Vagina (tissue), 2 donors: Measurements from ENCODE around the gene PTPRK. TPM values are rescaled to one million over a fixed set of nuclear protein-coding genes. Genes with fewer than 3 reads are reported as not detected.

ENCODE experiments used
- DNase-seq, 2 donors: peaks; one replicate each; pipeline ENCODE4 v3.0.0-alpha.2; 2017; ENCODE audit errors: extremely low spot score in 2 of 2
- H3K27ac ChIP-seq: fragments of 200-600 bp; sonication (generic); one replicate; pipeline ENCODE4 v1.5.1; 2019
- H3K27me3 ChIP-seq: fragments of 200-600 bp; sonication (generic); one replicate; pipeline ENCODE4 v1.5.1; 2019
- H3K36me3 ChIP-seq, 2 donors: fragments of 200-600 bp; sonication (generic); one replicate each; pipeline ENCODE4 v1.5.1; 2017 to 2019
- H3K4me1 ChIP-seq: fragments of 200-600 bp; sonication (generic); one replicate; pipeline ENCODE4 v1.5.1; 2019
- H3K4me3 ChIP-seq, 2 donors: fragments of 200-600 bp; sonication (generic); 1 replicate in 1 of 2; 2 replicates in 1 of 2; pipeline ENCODE4 v1.5.1; 2016 to 2019
- H3K9me3 ChIP-seq: fragments of 200-600 bp; sonication (generic); one replicate; pipeline ENCODE4 v1.5.1; 2019
- POLR2A ChIP-seq, 2 donors: fragments of 450-650 bp; IDR thresholded peaks; one replicate each; pipeline ENCODE4 v1.6.1; 2017; ENCODE audit warnings: antibody characterized with exemption in 2 of 2, mild to moderate bottlenecking in 2 of 2, moderate library complexity in 2 of 2
- POLR2AphosphoS5 ChIP-seq, 2 donors: sonication (generic); formaldehyde crosslinking; IDR thresholded peaks; one replicate each; pipeline ENCODE4 v1.9.0; 2017; ENCODE audit warnings: antibody characterized with exemption in 2 of 2, mild to moderate bottlenecking in 2 of 2, low read depth in 1 of 2; ENCODE audit not compliant: insufficient read depth in 1 of 2
- intact Hi-C: fragments of 100-400 bp; cut with DNase I; formaldehyde crosslinking; loops from one replicate; pipeline ENCODE4 v1.15.1; 2023
- total RNA-seq: library from RNA; depleted of rRNA; stranded (reverse); fragments of >200 nt; gene quantifications from one replicate; pipeline ENCODE4 v1.2.3, GENCODE V29; 2016
- TF ChIP-seq, protein P1 (sequence below), 3 experiments: fragments of 450-650 bp in 2 of 3; fragments of 200-600 bp in 1 of 3; sonication (generic) in 1 of 3; IDR thresholded peaks; one replicate each; pipeline ENCODE4 v1.5.1; 2017 to 2019; ENCODE audit warnings: antibody characterized with exemption in 3 of 3, mild to moderate bottlenecking in 2 of 3, moderate library complexity in 2 of 3

The PTPRK gene
- total RNA-seq, 1 donor from 2014 or later, result 82.5 TPM

DNA sequence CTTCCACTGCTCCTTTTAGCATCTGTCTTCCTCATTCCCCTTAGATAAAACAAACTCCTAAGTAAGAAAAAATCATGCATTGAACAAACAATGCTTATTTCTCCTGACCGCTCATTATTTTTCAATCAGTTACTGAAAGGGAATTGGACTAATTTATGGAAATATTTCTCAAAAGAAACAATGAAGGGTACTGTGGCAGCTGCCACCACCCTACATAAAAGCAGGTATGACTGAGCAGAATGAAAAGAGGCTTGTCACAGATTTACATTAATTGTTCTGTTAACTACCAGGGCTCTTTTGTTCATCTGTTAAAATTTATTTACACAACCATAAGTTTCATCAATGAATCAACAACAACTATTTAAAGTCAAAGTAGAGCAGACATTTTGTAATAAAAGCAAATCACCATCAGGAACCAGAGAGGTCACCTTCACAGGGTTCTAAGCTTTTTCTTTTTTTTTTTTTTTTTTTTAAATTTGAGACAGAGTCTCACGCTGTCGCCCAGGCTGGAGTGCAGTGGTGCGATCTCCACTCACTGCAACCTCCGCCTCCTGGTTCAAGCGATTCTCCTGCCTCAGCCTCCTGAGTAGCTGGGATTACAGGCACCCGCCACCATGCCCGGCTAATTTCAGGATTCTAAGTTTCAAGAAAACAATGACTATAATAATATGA, 204.0 kb downstream of the PTPRK start:
- no peak overlapping the region for H3K4me3 ChIP-seq

GRCh38 chr6:128314190-128314589, 206.2 kb downstream of the PTPRK start:
- Histone ChIP-seq H3K36me3 (no peaks in the 10 kb centered on the region), H3K27me3 (no peaks in the 10 kb centered on the region), H3K4me1 (peaks cover 8% of the 10 kb centered on the region), H3K4me3 (no peak overlapping the region), H3K27ac (no peak overlapping the region), H3K9me3 (no peaks in the 10 kb centered on the region)
- intact Hi-C loops, result no loop called here
- DNase-seq, result no peak
- TF ChIP-seq POLR2A (IDR thresholded peaks at IDR 0.05) (no peak), POLR2AphosphoS5 (IDR thresholded peaks at IDR 0.05; ENCODE audit: insufficient read depth in 1 of 2, low read depth in 1 of 2) (no peak)
- TF ChIP-seq, protein P1, sequence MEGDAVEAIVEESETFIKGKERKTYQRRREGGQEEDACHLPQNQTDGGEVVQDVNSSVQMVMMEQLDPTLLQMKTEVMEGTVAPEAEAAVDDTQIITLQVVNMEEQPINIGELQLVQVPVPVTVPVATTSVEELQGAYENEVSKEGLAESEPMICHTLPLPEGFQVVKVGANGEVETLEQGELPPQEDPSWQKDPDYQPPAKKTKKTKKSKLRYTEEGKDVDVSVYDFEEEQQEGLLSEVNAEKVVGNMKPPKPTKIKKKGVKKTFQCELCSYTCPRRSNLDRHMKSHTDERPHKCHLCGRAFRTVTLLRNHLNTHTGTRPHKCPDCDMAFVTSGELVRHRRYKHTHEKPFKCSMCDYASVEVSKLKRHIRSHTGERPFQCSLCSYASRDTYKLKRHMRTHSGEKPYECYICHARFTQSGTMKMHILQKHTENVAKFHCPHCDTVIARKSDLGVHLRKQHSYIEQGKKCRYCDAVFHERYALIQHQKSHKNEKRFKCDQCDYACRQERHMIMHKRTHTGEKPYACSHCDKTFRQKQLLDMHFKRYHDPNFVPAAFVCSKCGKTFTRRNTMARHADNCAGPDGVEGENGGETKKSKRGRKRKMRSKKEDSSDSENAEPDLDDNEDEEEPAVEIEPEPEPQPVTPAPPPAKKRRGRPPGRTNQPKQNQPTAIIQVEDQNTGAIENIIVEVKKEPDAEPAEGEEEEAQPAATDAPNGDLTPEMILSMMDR (IDR thresholded peaks at IDR 0.05), result no peak

More for the DNA sequence above, 204.0 kb downstream of the PTPRK start:
- H3K36me3 ChIP-seq, result no peaks in the 10 kb centered on the region
- no peaks in the 10 kb centered on the region for H3K9me3 ChIP-seq
- TF ChIP-seq POLR2A (IDR thresholded peaks at IDR 0.05), result no peak
- TF ChIP-seq, protein P1 (IDR thresholded peaks at IDR 0.05), result no peak
- no peak for TF ChIP-seq POLR2AphosphoS5 (IDR thresholded peaks at IDR 0.05; ENCODE audit: insufficient read depth in 1 of 2, low read depth in 1 of 2)
- DNase-seq, result no peak
- H3K27me3 ChIP-seq, result no peaks in the 10 kb centered on the region
- intact Hi-C loops, result no loop called here
- peaks cover 8% of the 10 kb centered on the region for H3K4me1 ChIP-seq
- no peak overlapping the region for H3K27ac ChIP-seq

DNA sequence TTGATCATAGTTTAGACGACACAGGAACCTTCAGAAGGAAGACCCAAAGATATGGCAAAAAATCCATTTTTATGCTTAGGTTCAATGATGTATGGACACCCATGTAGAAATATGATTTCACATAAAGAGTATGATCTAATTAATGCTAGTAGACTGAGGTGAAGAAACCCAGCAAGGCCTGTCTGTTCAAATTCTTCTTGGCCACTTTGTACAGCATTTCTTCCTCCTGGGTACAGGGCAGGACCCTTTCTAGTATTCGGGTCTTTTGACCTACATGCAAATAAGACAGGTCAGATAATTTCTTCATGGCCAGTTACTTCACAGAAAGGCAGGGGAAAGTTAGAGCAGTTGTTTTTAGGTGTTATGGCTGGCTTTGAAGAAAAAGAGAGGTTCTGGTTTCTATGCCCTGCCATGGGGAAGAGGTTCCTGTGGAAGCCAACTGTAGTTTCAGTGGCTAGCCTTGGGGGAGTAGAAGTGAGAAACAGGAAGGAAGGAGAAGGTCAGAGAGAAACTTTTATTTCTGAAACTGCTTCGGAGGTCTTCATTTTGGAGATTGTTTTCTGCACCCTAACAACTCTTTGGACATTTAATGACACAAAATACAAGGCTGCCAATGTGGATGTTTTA, 208.3 kb downstream of the PTPRK start:
- Histone ChIP-seq H3K36me3 (no peaks in the 10 kb centered on the region), H3K4me3 (no peak overlapping the region), H3K9me3 (no peaks in the 10 kb centered on the region), H3K27me3 (no peaks in the 10 kb centered on the region), H3K4me1 (peaks cover 8% of the 10 kb centered on the region), H3K27ac (no peak overlapping the region)
- TF ChIP-seq POLR2AphosphoS5 (IDR thresholded peaks at IDR 0.05; ENCODE audit: insufficient read depth in 1 of 2, low read depth in 1 of 2) (no peak), POLR2A (IDR thresholded peaks at IDR 0.05) (no peak)
- TF ChIP-seq, protein P1 (IDR thresholded peaks at IDR 0.05), result no peak
- DNase-seq, result no peak
- intact Hi-C loops, result no loop called here

DNA sequence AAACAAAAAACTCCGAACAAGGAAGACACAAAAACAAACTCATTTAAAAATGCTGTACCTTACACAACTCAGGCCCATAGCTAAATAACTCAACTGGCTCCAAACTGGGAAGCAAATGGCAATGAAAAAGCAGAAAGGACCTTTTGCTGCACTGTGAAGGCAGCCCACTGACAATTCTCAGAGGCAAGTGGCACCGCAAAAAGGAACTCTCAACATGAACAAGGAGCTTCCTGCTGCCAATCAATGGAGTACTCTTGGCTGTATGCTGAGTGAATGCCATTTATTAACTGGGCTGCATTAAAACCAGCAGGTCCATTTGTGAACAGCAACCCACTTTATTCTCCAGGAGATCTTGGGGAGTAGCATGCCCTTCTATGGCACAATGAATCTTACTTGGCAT, 209.9 kb downstream of the PTPRK start:
- Histone ChIP-seq H3K36me3 (no peaks in the 10 kb centered on the region), H3K4me3 (no peak overlapping the region), H3K9me3 (no peaks in the 10 kb centered on the region), H3K27ac (no peak overlapping the region), H3K27me3 (no peaks in the 10 kb centered on the region), H3K4me1 (peaks cover 8% of the 10 kb centered on the region)
- no peak for DNase-seq
- TF ChIP-seq POLR2AphosphoS5 (IDR thresholded peaks at IDR 0.05; ENCODE audit: insufficient read depth in 1 of 2, low read depth in 1 of 2) (no peak), POLR2A (IDR thresholded peaks at IDR 0.05) (no peak)
- TF ChIP-seq, protein P1 (IDR thresholded peaks at IDR 0.05), result no peak
- intact Hi-C loops, result no loop called here

DNA sequence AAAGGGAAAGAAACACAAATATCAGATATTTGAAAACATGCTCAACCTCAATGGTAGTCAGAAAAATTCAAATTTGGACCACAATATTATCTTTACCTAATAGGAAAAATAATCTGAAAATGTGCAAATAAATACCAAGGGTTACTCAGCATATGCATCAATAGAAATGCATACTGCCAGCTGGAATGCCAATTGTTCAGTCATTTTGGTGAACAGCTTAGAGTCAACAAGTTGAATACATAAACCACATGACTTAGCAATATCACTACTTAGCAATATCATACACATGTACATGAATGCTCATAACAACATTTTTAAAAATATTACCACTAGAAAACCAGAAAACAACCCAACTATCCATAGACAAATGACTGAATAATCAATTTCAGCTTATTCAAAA, 212.7 kb downstream of the PTPRK start:
- Histone ChIP-seq H3K36me3 (no peaks in the 10 kb centered on the region), H3K4me1 (no peaks in the 10 kb centered on the region), H3K27ac (no peak overlapping the region), H3K9me3 (no peaks in the 10 kb centered on the region), H3K4me3 (no peak overlapping the region), H3K27me3 (no peaks in the 10 kb centered on the region)
- DNase-seq, result no peak
- TF ChIP-seq, protein P1 (IDR thresholded peaks at IDR 0.05), result no peak
- no peak for TF ChIP-seq POLR2AphosphoS5 (IDR thresholded peaks at IDR 0.05; ENCODE audit: insufficient read depth in 1 of 2, low read depth in 1 of 2)
- TF ChIP-seq POLR2A (IDR thresholded peaks at IDR 0.05), result no peak
- intact Hi-C loops, result no loop called here
